ENCODE measurements around the gene CC2D1A. TPM values are rescaled to one million over a fixed set of nuclear protein-coding genes. Genes with fewer than 3 reads are reported as not detected.
A peak's percentile ranks its signal among the peaks of the same experiment; 100 is the strongest.

Gene CC2D1A
- 2.1 TPM for total RNA-seq

DNA sequence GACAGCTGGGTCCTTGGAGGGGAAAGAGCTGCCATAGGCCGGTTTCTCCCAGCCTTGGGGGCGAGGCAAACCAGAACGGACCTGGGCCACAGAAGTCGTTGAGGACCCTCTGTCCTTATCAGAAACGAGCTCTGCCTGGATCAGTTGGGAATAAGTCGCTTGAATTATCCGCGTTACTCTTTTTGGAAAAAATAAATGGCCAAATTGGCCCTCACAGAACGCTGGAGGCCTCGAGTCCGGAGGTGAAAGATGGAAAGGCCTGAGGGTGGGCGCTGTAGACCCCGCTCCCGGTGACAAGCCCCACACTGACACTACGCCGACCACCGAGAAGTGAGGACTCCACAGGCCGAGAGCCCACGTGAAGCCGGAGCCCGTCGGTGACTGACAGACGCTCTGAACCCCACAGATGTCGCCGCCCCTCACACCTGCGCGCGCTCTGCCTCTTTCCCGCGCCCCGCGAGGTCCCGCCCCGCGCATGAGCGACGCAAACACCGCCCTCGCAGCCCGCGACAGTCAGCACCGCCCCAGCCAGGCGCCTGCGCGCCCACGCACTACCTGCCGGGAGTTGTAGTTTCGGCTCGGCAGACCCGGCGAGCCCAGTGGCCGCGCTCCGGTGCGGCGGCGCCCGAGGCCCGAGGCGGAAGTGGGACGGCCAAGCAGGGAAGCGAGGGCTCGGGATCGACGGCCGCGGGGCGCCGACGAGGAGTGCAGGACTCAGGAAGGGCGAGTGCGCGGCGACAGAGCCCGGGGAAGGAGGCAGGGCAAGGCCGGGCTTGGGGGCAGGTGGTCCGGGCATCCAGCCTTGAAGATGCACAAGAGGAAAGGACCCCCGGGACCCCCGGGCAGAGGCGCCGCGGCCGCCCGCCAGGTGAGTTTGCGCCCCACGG lies at the start of gene CC2D1A, which contains the start of gene BRME1:
Gene CC2D1A (plus strand): TSS at position 568 of the 887 bp plus-strand sequence. CDS start 241 bp downstream, at position 809.
Gene BRME1 (minus strand): TSS at position 484 of the 887 bp plus-strand sequence. CDS start 1,225 bp downstream, outside the sequence.
- H3K9ac ChIP-seq (ENCODE audit: low read depth in 1 of 3, low read length in 3 of 3): peak within 1 kb of the TSS; percentile 80 to 89 (median 81)
- H3K27ac ChIP-seq (ENCODE audit: low read depth, low read length): no peak within 1 kb of the TSS
- H3K4me1 ChIP-seq (ENCODE audit: control insufficient read depth in 3 of 3, insufficient read depth in 3 of 3, low read length in 3 of 3): peaks cover 12 to 14% (median 13%) of the 10 kb centered on the region in 3 donors
- H3K27me3 ChIP-seq (ENCODE audit: control insufficient read depth in 3 of 3, insufficient read depth in 3 of 3, low read length in 3 of 3): no peaks in the 10 kb centered on the region
- peak within 1 kb of the TSS; percentile 77 to 87 (median 86) for H3K4me3 ChIP-seq (ENCODE audit: low read length in 3 of 3)
- no peaks in the 10 kb centered on the region for H3K9me3 ChIP-seq (ENCODE audit: control insufficient read depth in 3 of 3, low read length in 3 of 3)
- peaks cover under 1 to 9% (median 8%) of the 10 kb centered on the region in 3 donors for H3K36me3 ChIP-seq (ENCODE audit: control insufficient read depth in 3 of 3, insufficient read depth in 3 of 3, low read length in 3 of 3)

DNA sequence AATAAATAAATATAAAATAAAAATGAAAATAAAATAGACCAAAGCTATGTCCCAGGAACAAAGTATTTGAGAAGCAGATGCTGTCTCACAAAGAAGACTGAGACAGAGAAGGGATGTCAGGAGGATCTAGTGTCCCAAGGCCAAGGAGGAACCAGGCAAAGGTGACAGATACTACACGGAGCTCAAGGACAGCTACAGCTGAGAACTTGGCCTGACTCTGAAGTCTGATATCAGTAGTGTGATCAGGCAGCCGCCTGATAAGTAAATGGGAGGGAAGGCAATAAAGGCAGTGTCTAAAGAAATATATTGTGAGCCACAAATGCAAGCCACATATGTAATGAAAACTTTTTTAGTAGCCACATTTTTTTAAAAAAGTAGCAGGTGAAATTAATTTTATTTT lies 49.5 kb upstream of the CC2D1A start:
- Histone ChIP-seq H3K27me3 (ENCODE audit: control insufficient read depth in 3 of 3, insufficient read depth in 3 of 3, low read length in 3 of 3) (no peaks in the 10 kb centered on the region), H3K4me1 (ENCODE audit: control insufficient read depth in 3 of 3, insufficient read depth in 3 of 3, low read length in 3 of 3) (peaks cover 3 to 9% (median 6%) of the 10 kb centered on the region in 3 donors), H3K9me3 (ENCODE audit: control insufficient read depth in 3 of 3, low read length in 3 of 3) (no peaks in the 10 kb centered on the region), H3K36me3 (ENCODE audit: control insufficient read depth in 3 of 3, insufficient read depth in 3 of 3, low read length in 3 of 3) (no peaks in the 10 kb centered on the region), H3K27ac (ENCODE audit: low read depth, low read length) (no peak overlapping the region), H3K9ac (ENCODE audit: low read depth in 1 of 3, low read length in 3 of 3) (no peak overlapping the region), H3K4me3 (ENCODE audit: low read length in 3 of 3) (no peak overlapping the region)

DNA sequence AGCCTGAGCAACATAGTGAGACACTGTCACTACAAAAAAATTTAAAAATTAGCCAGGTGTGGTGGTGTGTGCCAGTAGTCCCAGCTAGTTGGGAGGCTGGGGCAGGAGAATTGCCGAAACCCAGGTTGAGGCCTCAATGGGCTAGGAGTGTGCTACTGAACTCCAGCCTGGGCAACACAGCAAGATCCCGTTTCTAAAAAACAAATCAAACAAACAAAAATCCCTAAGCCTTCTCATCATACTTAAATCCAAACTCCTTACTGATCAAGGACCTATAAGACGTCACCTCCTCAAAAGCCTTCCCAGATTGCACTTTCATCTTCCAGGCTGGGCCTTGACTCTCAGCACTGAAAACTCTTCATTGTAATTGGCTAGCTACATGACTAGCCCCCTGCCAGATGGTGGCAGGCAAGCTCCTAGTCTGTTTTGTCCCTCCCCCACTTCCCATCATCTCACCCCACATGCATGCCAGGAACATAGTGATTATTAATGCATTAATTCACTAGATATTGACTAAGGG lies 46.6 kb upstream of the CC2D1A start:
- Histone ChIP-seq H3K27ac (ENCODE audit: low read depth, low read length) (no peak overlapping the region), H3K36me3 (ENCODE audit: control insufficient read depth in 3 of 3, insufficient read depth in 3 of 3, low read length in 3 of 3) (no peaks in the 10 kb centered on the region), H3K9ac (ENCODE audit: low read depth in 1 of 3, low read length in 3 of 3) (no peak overlapping the region), H3K27me3 (ENCODE audit: control insufficient read depth in 3 of 3, insufficient read depth in 3 of 3, low read length in 3 of 3) (peaks cover 0 to 6% (median 0%) of the 10 kb centered on the region in 3 donors), H3K4me3 (ENCODE audit: low read length in 3 of 3) (no peak overlapping the region), H3K9me3 (ENCODE audit: control insufficient read depth in 3 of 3, low read length in 3 of 3) (no peaks in the 10 kb centered on the region), H3K4me1 (ENCODE audit: control insufficient read depth in 3 of 3, insufficient read depth in 3 of 3, low read length in 3 of 3) (peaks cover 7 to 12% (median 12%) of the 10 kb centered on the region in 3 donors)

DNA sequence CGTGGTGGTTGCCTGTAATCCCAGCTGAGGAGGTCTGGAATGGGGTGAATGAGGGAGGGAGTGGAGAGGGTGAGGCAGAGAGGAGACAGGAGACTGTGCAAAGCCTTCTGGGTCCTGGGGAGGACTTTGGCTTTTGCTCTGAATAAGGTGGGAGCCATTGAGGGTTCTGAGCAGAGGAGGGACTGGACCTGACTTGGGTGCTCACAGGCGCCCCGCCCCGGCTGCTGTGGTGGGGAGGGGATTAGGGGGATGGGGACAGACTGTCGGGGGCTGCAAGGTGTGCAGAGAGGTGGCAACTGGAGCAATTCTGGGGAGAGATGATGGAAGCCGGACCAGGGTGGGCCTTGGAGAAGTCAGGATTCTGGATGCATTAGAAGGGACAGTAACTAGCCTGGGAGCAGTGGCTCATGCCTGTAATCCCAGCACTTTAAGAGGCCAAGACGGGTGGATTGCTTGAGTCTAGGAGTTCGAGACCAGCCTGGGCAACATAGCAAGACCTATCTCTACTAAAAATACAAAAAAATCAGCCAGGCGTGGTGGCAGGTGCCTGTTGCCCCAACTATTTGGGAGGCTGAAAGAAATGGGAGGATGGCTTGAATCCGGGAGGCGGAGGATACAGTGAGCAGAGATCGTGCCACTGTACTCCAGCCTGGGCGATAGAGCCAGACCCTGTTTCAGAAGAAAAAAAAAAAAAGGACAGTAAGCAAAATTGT lies 45.2 kb upstream of the CC2D1A start:
- Histone ChIP-seq H3K9me3 (ENCODE audit: control insufficient read depth in 3 of 3, low read length in 3 of 3) (no peaks in the 10 kb centered on the region), H3K4me1 (ENCODE audit: control insufficient read depth in 3 of 3, insufficient read depth in 3 of 3, low read length in 3 of 3) (peaks cover 7 to 16% (median 12%) of the 10 kb centered on the region in 3 donors), H3K4me3 (ENCODE audit: low read length in 3 of 3) (no peak overlapping the region), H3K9ac (ENCODE audit: low read depth in 1 of 3, low read length in 3 of 3) (peak overlapping the region in 1 of 3 donors; percentile 33), H3K27me3 (ENCODE audit: control insufficient read depth in 3 of 3, insufficient read depth in 3 of 3, low read length in 3 of 3) (peaks cover 0 to 11% (median 0%) of the 10 kb centered on the region in 3 donors), H3K27ac (ENCODE audit: low read depth, low read length) (peak overlapping the region; percentile 87), H3K36me3 (ENCODE audit: control insufficient read depth in 3 of 3, insufficient read depth in 3 of 3, low read length in 3 of 3) (no peaks in the 10 kb centered on the region)

DNA sequence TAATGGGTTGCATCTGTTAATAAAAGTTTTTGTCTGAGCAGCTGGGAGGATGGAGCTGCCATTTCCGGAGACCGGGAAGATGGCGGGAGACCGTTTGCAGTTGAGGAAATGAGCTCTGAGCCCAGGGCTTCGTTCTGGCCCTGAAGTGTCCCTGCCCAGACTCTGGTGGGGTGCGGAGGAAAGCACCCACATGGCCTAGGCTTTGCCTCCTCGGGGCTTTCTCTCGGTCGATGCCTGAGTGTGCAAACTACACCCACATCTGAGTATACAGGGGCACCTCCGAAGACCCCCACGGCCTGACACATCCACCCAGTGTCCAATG lies 44.6 kb upstream of the CC2D1A start:
- Histone ChIP-seq H3K27ac (ENCODE audit: low read depth, low read length) (peak overlapping the region; percentile 87), H3K9ac (ENCODE audit: low read depth in 1 of 3, low read length in 3 of 3) (peak overlapping the region; percentile 75 to 85 (median 82)), H3K4me1 (ENCODE audit: control insufficient read depth in 3 of 3, insufficient read depth in 3 of 3, low read length in 3 of 3) (peaks cover 11 to 21% (median 17%) of the 10 kb centered on the region in 3 donors), H3K27me3 (ENCODE audit: control insufficient read depth in 3 of 3, insufficient read depth in 3 of 3, low read length in 3 of 3) (peaks cover 0 to 16% (median 3%) of the 10 kb centered on the region in 3 donors), H3K36me3 (ENCODE audit: control insufficient read depth in 3 of 3, insufficient read depth in 3 of 3, low read length in 3 of 3) (no peaks in the 10 kb centered on the region), H3K4me3 (ENCODE audit: low read length in 3 of 3) (peak overlapping the region; percentile 64 to 73 (median 65)), H3K9me3 (ENCODE audit: control insufficient read depth in 3 of 3, low read length in 3 of 3) (no peaks in the 10 kb centered on the region)

DNA sequence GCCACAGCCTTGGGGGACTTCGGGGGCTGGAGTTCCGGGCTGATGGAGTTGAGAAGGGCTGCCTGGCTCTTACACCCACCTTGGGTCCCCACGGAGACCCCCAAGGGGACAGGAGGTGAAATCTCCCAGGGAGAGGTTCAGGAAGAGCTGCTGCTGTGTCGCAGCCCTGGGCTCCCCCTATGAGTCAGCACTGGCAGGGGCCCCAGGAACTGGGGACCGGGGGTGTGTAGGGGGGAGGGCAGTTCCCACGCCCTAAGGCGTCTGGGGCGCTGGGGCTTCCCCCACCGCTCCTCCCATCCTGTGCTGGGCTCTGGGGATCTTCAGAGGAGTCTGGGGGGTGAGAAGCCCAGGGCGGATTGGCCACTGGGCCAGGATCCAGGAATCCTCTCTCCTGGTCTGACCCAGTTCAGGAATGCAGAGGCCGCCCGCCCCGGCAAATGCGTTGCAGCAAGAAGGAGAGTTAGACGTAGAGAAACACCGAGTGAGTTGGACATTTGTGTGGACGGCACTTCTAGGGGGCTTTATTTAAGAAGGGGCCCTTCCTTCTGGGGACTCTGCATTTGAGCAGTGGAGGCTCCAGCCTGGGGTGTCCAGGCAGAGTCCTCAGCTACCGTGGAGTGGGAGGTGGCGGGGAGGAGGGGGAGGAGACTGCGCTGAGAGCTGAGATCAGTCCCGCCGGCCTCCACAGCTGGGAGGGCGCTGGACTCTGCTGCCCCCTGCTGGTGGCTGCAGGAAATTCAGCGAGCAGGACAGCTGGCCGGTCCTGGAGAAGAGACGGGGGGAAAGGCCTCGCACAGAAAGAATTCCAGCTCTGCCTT lies 44.1 kb upstream of the CC2D1A start:
- H3K9me3 ChIP-seq (ENCODE audit: control insufficient read depth in 3 of 3, low read length in 3 of 3): no peaks in the 10 kb centered on the region
- peaks cover 0 to 20% (median 6%) of the 10 kb centered on the region in 3 donors for H3K27me3 ChIP-seq (ENCODE audit: control insufficient read depth in 3 of 3, insufficient read depth in 3 of 3, low read length in 3 of 3)
- peaks cover 12 to 24% (median 21%) of the 10 kb centered on the region in 3 donors for H3K4me1 ChIP-seq (ENCODE audit: control insufficient read depth in 3 of 3, insufficient read depth in 3 of 3, low read length in 3 of 3)
- no peaks in the 10 kb centered on the region for H3K36me3 ChIP-seq (ENCODE audit: control insufficient read depth in 3 of 3, insufficient read depth in 3 of 3, low read length in 3 of 3)
- peak overlapping the region; percentile 87 for H3K27ac ChIP-seq (ENCODE audit: low read depth, low read length)
- H3K4me3 ChIP-seq (ENCODE audit: low read length in 3 of 3): peak overlapping the region; percentile 64 to 73 (median 65)
- H3K9ac ChIP-seq (ENCODE audit: low read depth in 1 of 3, low read length in 3 of 3): peak overlapping the region; percentile 75 to 85 (median 82)

DNA sequence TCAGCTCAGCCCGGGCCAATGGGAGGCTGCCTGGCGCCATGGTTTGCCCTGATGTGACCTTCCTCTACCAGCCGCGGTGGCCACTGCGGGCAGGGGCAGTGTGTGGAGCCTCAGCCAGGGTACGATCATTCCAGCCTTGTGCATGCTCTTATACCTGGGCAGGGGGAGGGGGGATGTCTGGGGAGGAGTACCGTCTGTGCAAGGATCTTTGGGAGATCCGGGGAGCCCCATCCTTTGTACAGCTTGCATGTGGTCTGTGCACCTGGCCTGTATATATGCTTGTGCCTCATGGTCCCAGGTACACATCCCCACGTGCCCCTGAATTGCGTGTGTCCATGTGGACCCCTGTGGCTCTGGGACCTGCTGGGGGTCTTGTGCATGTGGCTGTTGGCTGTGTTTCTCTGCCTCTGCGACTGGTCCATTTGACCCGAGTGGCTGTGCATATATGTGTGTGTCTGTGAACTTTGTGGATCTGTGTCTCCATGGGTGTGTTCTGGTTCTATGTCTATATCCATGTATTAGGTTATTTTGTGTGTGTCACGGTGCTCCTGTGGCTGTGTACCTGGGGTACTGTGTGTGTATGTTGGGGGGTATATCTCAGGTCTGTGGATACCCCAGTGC lies 41.8 kb upstream of the CC2D1A start:
- Histone ChIP-seq H3K9ac (ENCODE audit: low read depth in 1 of 3, low read length in 3 of 3) (peak overlapping the region in 1 of 3 donors; percentile 25), H3K9me3 (ENCODE audit: control insufficient read depth in 3 of 3, low read length in 3 of 3) (no peaks in the 10 kb centered on the region), H3K4me1 (ENCODE audit: control insufficient read depth in 3 of 3, insufficient read depth in 3 of 3, low read length in 3 of 3) (peaks cover 12 to 24% (median 21%) of the 10 kb centered on the region in 3 donors), H3K4me3 (ENCODE audit: low read length in 3 of 3) (peak overlapping the region in 1 of 3 donors; percentile 13), H3K27ac (ENCODE audit: low read depth, low read length) (no peak overlapping the region), H3K36me3 (ENCODE audit: control insufficient read depth in 3 of 3, insufficient read depth in 3 of 3, low read length in 3 of 3) (no peaks in the 10 kb centered on the region), H3K27me3 (ENCODE audit: control insufficient read depth in 3 of 3, insufficient read depth in 3 of 3, low read length in 3 of 3) (peaks cover 0 to 20% (median 6%) of the 10 kb centered on the region in 3 donors)

DNA sequence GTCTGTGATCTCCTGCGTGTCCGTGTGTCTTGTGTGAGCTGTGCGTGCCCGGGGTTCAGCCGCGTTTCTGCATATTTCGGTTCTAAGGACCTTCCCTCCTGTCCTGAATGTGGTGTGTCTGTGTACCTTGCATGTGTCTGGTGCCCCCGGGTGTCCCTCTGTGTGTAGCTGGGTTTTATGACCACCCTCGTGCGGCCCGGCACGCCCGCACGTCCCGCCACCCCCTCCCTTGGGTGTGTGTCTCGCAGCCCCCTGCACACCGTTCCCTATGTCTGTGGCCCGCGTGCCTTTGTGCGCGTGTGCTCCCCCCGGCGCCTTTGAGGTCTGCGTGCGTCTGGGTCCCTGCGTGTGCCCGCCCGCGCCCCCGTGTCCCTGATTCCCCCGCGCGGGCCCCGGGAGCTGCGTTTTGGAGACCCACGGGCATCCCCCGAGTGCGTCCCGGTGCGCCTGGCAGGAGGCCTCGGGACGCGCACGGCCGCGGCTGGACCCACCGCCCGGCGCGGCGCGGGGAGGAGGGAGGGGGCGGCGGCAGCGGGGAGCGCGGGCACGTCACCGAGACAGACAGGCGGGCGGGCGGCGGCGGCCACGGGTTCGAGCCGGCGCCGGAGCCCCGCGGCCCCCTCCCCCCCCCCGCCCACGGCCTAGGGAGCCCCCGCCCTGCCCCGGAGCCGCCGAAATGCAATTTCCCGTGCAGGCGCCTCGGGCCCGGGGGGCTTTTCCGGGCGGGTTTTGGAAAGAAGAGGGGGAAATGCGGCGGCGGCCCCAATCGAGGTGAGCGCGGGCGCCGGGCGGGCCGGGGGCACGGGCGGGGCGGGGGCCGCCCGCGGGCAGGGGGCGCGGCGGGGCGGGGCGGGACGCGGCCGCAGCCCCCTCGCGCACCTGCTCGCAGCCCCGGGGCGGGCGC lies 41.1 kb upstream of the CC2D1A start:
- peak overlapping the region in 1 of 3 donors; percentile 25 for H3K9ac ChIP-seq (ENCODE audit: low read depth in 1 of 3, low read length in 3 of 3)

More for the DNA sequence above, 41.1 kb upstream of the CC2D1A start:
- Histone ChIP-seq H3K27ac (ENCODE audit: low read depth, low read length) (no peak overlapping the region), H3K27me3 (ENCODE audit: control insufficient read depth in 3 of 3, insufficient read depth in 3 of 3, low read length in 3 of 3) (peaks cover 0 to 20% (median 6%) of the 10 kb centered on the region in 3 donors), H3K4me3 (ENCODE audit: low read length in 3 of 3) (peak overlapping the region in 1 of 3 donors; percentile 13), H3K36me3 (ENCODE audit: control insufficient read depth in 3 of 3, insufficient read depth in 3 of 3, low read length in 3 of 3) (no peaks in the 10 kb centered on the region), H3K4me1 (ENCODE audit: control insufficient read depth in 3 of 3, insufficient read depth in 3 of 3, low read length in 3 of 3) (peaks cover 12 to 24% (median 21%) of the 10 kb centered on the region in 3 donors), H3K9me3 (ENCODE audit: control insufficient read depth in 3 of 3, low read length in 3 of 3) (no peaks in the 10 kb centered on the region)
